Measurements from ENCODE around the gene LDLRAD2.

Gene LDLRAD2

DNA sequence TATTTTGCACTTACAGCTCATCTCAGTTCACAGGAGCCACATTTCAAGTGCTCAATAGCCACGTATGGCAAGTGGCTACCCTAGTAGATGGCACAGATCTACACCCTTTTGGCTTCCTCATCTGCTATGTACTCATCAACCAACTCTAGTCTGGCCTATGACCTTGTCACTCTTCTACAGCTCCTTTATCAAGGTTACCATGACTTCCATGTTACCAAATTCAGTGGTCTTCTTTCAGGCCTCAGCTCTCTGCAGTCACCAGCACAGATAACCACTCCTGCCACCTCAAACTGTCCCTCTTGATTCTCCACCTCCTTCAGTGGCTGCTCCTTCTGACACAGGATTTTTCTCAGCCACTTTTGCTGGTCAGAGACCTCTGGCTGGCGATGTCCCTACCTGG is 17.4 kb upstream of the LDLRAD2 start:
- no peak for DNase-seq (ENCODE audit: insufficient read length, low spot score)
- FAIRE-seq = no peak
- TF ChIP-seq, protein P1, sequence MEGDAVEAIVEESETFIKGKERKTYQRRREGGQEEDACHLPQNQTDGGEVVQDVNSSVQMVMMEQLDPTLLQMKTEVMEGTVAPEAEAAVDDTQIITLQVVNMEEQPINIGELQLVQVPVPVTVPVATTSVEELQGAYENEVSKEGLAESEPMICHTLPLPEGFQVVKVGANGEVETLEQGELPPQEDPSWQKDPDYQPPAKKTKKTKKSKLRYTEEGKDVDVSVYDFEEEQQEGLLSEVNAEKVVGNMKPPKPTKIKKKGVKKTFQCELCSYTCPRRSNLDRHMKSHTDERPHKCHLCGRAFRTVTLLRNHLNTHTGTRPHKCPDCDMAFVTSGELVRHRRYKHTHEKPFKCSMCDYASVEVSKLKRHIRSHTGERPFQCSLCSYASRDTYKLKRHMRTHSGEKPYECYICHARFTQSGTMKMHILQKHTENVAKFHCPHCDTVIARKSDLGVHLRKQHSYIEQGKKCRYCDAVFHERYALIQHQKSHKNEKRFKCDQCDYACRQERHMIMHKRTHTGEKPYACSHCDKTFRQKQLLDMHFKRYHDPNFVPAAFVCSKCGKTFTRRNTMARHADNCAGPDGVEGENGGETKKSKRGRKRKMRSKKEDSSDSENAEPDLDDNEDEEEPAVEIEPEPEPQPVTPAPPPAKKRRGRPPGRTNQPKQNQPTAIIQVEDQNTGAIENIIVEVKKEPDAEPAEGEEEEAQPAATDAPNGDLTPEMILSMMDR (IDR thresholded peaks at IDR 0.05; ENCODE audit: insufficient read depth, missing control alignments) = no peak

DNA sequence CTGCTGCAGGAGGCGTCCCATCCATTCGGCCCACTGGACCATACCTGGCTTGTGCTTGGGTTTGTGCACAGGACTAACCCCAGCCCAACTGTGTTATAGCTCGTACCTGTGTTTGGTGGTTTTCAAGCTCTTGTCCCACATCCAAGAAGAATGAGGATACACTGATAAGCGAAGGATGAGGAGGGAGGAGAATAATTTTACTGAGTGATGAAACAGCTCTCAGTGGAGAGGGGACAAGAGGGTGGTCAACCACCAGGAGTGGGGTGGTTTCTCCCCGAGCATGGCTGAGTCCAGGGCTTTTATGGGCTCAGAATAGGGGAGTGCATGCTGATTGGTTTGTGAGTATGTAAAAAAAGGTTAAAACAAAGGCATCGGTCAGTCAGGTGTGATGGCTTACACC is 17.0 kb upstream of the LDLRAD2 start:
- DNase-seq (ENCODE audit: insufficient read length, low spot score) (no peak), FAIRE-seq (no peak)
- TF ChIP-seq, protein P1 (IDR thresholded peaks at IDR 0.05; ENCODE audit: insufficient read depth, missing control alignments) = no peak

DNA sequence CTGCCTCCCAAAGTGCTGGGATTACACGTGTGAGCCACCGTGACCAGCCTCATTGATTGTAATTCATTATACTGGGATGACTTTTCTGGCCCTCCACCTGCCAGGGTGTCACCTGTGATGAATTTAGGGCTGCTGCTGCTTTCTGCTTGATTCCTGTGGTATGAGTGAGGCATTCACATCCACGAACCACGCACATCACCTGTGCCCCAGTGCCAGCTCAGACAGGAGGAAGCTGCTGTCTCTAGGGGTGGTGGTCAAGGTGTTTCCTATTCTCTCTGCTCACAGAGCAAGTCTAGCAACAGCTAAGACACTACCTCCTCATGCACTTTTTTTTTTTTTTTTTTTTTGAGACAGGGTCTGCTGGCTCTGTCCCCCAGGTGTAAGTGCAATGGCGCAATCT is 12.3 kb upstream of the LDLRAD2 start:
- DNase-seq (ENCODE audit: insufficient read length, low spot score) (no peak), FAIRE-seq (no peak)

DNA sequence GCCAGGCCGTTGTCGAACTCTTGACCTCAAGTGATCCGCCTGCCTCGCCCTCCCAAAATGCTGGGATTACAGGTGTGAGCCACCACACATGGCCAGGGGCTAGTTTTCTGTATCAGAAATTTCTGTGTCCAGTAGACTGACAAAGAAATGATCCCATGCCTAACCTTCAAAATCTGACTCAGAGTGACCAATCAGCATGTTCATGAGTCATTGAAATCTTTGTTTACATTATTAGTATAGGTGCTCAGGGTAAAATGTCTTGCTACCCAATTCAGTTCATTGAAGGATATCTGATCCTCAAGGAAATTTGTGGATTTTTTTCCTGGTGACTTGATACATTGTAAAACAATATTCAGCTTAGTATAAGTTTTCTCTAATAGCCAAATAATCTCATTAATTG is 11.0 kb upstream of the LDLRAD2 start:
- FAIRE-seq (no peak), DNase-seq (ENCODE audit: insufficient read length, low spot score) (no peak)
- TF ChIP-seq, protein P1 (IDR thresholded peaks at IDR 0.05; ENCODE audit: insufficient read depth, missing control alignments) = no peak

More for the DNA sequence above, 12.3 kb upstream of the LDLRAD2 start:
- TF ChIP-seq, protein P1 (IDR thresholded peaks at IDR 0.05; ENCODE audit: insufficient read depth, missing control alignments) = no peak

DNA sequence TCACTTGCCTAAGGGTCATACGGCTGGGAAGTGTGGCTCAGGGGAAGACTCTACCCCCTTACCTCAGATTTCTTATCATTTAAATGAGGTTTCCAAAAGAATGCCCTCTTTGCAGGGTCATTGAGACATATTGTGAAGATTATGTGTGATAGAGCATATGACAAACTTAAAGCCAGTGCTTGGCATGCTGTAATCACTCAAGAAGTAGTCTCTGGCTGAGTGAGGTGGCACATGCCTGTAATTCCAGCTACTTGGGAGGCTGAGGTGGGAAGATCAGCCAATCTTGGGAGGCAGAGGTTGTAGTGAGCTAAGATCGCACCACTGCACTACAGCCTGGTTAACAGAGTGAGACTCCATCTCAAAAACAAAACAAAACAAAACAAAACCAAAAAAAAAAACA is 7.5 kb upstream of the LDLRAD2 start:
- TF ChIP-seq, protein P1 (IDR thresholded peaks at IDR 0.05; ENCODE audit: insufficient read depth, missing control alignments) = no peak
- DNase-seq (ENCODE audit: insufficient read length, low spot score) (no peak), FAIRE-seq (no peak)

DNA sequence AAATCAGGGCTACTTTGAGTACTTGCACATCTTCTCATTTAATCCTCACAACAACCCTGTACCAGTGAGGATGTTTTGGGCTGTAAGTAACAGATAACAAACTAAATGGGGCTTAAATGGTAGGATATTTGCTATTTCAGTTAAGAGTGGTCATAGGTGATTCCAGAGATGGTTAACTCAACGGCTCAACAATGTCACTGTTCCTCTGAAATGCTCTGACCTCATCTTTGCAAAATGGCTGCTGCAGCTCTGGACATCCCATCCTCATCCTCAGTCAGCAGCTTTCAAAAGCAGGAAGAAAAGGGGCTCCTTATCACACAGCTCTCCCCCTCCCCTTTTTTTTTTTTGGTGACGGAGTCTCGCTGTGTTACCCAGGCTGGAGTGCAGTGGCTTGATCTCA is 1.5 kb downstream of the LDLRAD2 start:
- TF ChIP-seq, protein P1 (IDR thresholded peaks at IDR 0.05; ENCODE audit: insufficient read depth, missing control alignments) = no peak
- FAIRE-seq = no peak
- no peak for DNase-seq (ENCODE audit: insufficient read length, low spot score)

DNA sequence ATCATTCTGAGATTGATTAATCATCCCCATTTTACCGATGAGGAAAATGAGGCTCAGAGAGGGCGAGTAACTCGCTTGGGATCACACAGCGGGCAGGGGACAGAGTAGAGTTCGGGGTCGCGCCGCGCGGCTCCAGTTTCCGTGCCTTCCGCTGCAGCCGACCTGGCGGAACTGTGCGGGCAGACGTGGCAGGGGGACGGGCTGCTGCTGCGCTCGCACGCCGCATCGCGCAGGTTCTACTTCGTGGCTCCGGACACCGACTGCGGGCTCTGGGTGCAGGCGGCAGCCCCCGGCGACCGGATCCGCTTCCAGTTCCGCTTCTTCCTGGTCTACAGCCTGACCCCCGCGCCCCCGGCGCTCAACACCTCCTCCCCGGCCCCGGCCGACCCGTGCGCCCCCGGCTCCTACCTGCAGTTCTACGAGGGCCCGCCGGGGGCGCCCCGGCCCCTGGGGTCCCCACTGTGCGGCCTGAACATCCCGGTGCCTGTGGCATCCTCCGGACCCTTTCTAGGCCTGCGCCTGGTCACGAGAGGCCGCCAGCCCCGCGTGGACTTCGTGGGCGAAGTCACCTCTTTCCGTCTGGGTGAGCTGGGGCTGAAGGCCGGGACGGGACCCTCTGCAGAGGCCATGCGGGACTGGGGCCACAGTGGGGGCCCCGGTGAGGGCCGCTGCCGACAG is 2.3 kb downstream of the LDLRAD2 start:
- DNase-seq (ENCODE audit: insufficient read length, low spot score) = no peak
- FAIRE-seq = no peak

More for the DNA sequence above, 2.3 kb downstream of the LDLRAD2 start:
- TF ChIP-seq, protein P1 (IDR thresholded peaks at IDR 0.05; ENCODE audit: insufficient read depth, missing control alignments) = peak; percentile 7

Measured in D721Med (cell line).